ENCODE results near the gene SLC30A2.
"Not testable (repeated sequence)": the region's sequence is repeated elsewhere in the genome, so short reads cannot be mapped to it uniquely, and the experiment has no call there.

Gene SLC30A2, protein sequence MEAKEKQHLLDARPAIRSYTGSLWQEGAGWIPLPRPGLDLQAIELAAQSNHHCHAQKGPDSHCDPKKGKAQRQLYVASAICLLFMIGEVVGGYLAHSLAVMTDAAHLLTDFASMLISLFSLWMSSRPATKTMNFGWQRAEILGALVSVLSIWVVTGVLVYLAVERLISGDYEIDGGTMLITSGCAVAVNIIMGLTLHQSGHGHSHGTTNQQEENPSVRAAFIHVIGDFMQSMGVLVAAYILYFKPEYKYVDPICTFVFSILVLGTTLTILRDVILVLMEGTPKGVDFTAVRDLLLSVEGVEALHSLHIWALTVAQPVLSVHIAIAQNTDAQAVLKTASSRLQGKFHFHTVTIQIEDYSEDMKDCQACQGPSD

DNA sequence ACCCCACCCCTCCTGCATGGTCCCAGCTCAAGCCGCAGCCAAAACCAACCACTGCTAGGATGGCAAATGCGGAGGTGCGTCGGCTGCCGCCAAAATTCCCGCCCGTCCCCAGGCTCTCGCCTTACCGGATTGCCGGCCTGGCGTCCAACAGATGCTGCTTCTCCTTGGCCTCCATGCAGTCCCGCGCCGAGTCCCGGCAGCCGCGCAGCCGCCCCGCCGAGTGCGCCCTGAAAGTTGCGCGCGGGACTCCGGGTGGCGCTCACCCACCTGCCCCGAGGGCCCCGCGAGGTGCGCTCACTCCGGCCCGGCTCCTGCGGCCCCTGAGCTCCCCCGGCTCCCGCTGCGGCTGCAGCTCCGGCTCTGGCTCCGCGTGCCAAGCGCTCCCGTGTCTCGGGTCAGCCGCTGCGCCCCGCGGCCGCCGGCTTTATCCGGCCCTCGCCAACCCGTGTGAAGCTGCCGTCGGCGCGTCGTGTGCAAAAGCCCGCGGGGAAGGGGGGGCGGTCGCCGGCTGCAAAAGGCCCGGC, at the start of gene SLC30A2:
TSS of gene SLC30A2 (minus strand) at position 397 of the 524 bp plus-strand sequence. CDS start at position 175, 222 bp downstream.
- H3K9me3 ChIP-seq = no peaks in the 10 kb centered on the region
- H3K27ac ChIP-seq = no peak within 1 kb of the TSS
- H3K27me3 ChIP-seq = peaks cover 3 to 71% of the 10 kb centered on the region in 2 donors
- DNase-seq = no peak
- H3K4me3 ChIP-seq = no peak within 1 kb of the TSS
- no peaks in the 10 kb centered on the region for H3K36me3 ChIP-seq
- peaks cover 0 to 18% (median 12%) of the 10 kb centered on the region in 4 donors for H3K4me1 ChIP-seq
- intact Hi-C loops (cut with DNase I; ENCODE audit: low total_unique reads) = no loop called here
- TF ChIP-seq, protein P1, sequence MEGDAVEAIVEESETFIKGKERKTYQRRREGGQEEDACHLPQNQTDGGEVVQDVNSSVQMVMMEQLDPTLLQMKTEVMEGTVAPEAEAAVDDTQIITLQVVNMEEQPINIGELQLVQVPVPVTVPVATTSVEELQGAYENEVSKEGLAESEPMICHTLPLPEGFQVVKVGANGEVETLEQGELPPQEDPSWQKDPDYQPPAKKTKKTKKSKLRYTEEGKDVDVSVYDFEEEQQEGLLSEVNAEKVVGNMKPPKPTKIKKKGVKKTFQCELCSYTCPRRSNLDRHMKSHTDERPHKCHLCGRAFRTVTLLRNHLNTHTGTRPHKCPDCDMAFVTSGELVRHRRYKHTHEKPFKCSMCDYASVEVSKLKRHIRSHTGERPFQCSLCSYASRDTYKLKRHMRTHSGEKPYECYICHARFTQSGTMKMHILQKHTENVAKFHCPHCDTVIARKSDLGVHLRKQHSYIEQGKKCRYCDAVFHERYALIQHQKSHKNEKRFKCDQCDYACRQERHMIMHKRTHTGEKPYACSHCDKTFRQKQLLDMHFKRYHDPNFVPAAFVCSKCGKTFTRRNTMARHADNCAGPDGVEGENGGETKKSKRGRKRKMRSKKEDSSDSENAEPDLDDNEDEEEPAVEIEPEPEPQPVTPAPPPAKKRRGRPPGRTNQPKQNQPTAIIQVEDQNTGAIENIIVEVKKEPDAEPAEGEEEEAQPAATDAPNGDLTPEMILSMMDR (IDR thresholded peaks at IDR 0.05) = no peak

DNA sequence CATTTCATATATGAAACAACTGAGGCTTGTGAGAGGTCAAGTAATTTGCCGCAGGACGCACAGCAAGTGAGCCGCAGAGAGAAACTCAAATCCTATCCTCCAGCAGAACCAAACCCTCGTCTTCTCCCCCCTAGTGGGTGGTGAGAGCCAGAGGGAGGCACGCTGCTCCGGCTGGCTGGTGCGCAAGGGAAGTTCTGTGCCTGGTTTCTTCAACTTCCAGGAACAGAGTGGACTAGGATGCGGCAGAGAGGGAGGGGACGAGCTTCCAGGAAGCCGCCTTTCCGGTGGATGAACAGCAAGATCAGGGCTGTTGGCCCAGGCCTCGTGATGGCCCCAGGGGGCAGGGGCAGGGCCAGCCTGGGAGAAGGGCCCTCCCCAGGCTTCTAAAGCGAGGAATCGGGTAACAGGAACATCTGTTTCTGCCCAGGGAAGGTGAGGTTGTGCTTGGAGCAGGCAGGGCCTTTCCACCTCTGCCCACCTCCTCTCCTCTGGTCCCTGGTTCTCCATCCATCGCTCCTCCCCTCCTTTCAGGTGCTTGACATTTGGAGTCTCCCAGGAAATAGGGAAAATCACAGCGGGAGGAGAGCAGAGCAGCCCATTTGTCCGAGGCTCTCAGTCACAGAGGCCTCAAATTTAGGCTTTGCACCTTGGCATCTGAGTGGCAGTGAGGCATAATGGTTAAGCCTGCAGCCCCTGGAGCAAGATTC, 48.9 kb upstream of the SLC30A2 start:
- peak in 1 of 2 donors; percentile 33 for DNase-seq
- no peaks in the 10 kb centered on the region for H3K36me3 ChIP-seq
- H3K27me3 ChIP-seq = peaks cover 0 to 33% of the 10 kb centered on the region in 2 donors
- TF ChIP-seq, protein P1 (IDR thresholded peaks at IDR 0.05) = no peak
- H3K9me3 ChIP-seq = no peaks in the 10 kb centered on the region
- no peak overlapping the region for H3K4me3 ChIP-seq
- intact Hi-C loops (cut with DNase I; ENCODE audit: low total_unique reads) = no loop called here
- H3K27ac ChIP-seq = no peak overlapping the region
- H3K4me1 ChIP-seq = peaks cover 0 to 4% (median 0%) of the 10 kb centered on the region in 4 donors

DNA sequence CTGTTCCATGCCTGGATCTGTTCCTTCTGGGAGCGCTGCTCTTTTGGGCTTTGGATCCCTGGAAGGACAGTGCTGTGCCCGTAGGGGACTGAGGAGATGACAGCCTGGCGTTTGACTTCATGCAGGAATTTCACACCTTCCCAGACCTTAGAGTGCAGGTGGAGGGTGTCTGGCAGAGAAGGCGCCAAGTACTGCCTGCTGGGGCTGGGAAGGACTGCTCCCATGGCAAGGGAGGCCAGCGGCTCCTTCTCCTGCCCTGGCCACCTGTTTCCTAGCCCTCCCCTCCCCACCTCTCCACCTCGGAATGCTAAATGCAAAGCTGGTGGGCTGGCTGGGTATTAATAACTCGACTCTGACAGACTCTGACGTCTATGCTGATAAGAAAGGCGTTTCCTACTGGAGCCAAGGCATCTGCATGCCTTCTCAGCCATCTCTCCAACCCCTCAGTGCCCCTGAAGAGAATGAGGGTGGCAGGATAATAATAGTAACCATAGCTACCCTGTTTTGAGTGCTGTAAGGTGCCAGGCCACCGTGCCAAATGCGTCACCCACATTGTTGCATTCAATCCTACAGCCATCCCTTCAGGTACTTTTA, 48.3 kb upstream of the SLC30A2 start:
- intact Hi-C loops (cut with DNase I; ENCODE audit: low total_unique reads) = no loop called here
- Histone ChIP-seq H3K36me3 (no peaks in the 10 kb centered on the region), H3K9me3 (no peaks in the 10 kb centered on the region), H3K4me3 (no peak overlapping the region), H3K27ac (no peak overlapping the region), H3K27me3 (peaks cover 0 to 35% of the 10 kb centered on the region in 2 donors), H3K4me1 (peaks cover 0 to 4% (median 0%) of the 10 kb centered on the region in 4 donors)
- TF ChIP-seq, protein P1 (IDR thresholded peaks at IDR 0.05) = no peak
- DNase-seq = no peak

DNA sequence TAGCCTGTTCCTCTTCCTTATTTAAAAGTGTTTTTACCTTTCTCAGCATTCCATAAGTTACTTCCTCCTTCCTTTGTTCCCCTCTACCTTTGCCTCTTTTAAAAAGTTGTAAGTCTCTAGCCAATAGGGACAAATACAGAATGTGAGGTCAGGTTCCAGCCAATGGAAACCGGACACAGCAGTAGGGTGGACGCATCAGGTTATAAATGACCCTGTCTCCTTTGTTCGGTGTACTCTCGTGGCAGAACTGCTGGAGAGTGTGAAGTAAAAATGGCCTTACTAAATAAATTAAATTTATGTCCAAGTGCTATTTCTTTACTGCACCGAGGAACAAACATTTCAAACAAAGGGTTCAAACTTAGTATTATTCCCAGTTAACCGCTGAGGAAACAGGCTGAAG, 47.7 kb upstream of the SLC30A2 start:
- H3K4me3 ChIP-seq; intact Hi-C loops (cut with DNase I; ENCODE audit: low total_unique reads); H3K9me3 ChIP-seq; DNase-seq; H3K4me1 ChIP-seq; H3K36me3 ChIP-seq; H3K27ac ChIP-seq: not testable (repeated sequence)
- peaks cover 0 to 40% of the 10 kb centered on the region in 2 donors for H3K27me3 ChIP-seq

DNA sequence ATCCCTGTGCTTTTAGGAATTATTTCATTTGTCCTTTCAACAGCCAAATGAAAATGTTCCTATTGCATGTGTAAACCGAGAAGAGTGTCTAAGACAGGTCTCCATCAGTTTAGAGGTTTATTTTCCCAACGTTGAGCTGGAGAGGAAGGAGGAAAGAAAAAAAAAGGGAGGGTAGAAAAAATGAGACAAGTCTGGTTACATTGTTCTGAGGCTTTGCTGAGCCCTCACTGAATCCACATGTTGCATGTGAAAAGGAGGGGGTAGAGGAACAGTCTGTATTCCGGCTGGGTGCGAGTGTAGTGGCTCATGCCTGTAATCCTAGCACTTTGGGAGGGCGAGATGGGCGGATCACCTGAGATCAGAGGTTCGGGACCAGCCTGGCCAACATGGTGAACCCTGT, 46.5 kb upstream of the SLC30A2 start:
- peaks cover 0 to 4% (median 0%) of the 10 kb centered on the region in 4 donors for H3K4me1 ChIP-seq
- H3K4me3 ChIP-seq = no peak overlapping the region
- no peak overlapping the region for H3K27ac ChIP-seq
- peaks cover 0 to 48% of the 10 kb centered on the region in 2 donors for H3K27me3 ChIP-seq
- no peaks in the 10 kb centered on the region for H3K36me3 ChIP-seq
- intact Hi-C loops (cut with DNase I; ENCODE audit: low total_unique reads) = no loop called here
- no peaks in the 10 kb centered on the region for H3K9me3 ChIP-seq
- no peak for DNase-seq
- TF ChIP-seq, protein P1 (IDR thresholded peaks at IDR 0.05) = no peak
